Osteocyte (in vitro differentiated cells): ENCODE data around the gene KRTAP5-10. TPM values are rescaled to one million over a fixed set of nuclear protein-coding genes. Genes with fewer than 3 reads are reported as not detected.

Experiments
- total RNA-seq: library from RNA; stranded (reverse); gene quantifications from 2 replicates; pipeline ENCODE4 v1.2.1, GENCODE V29; 2021

The KRTAP5-10 gene
- total RNA-seq, 1 donor from 2014 or later = 0.30 TPM

Other genes starting within 250 kb of the KRTAP5-10 start
- gene DHCR7, start 117.2 kb upstream of the KRTAP5-10 start, total RNA-seq = 29.8 and 30.2 TPM in 2 replicates
- 51.0 and 55.4 TPM in 2 replicates for gene NADSYN1, start 112.4 kb upstream of the KRTAP5-10 start, total RNA-seq
- not detected in 2 replicates for gene KRTAP5-7, start 38.3 kb upstream of the KRTAP5-10 start, total RNA-seq
- not detected in 2 replicates for gene KRTAP5-8, start 27.5 kb upstream of the KRTAP5-10 start, total RNA-seq
- gene KRTAP5-9, start 17.1 kb upstream of the KRTAP5-10 start, total RNA-seq = not detected in 2 replicates
- gene KRTAP5-11, start 17.3 kb downstream of the KRTAP5-10 start, total RNA-seq = not detected in 2 replicates